NCI-H1105 (cell line): ENCODE results near the gene TANGO2.
A peak's percentile ranks its signal among the peaks of the same experiment; 100 is the strongest.

Experiments
- DNase-seq: peaks from one replicate; lab custom pipeline; 2025; lab: John Stamatoyannopoulos, UW

The TANGO2 gene

GRCh38 chr22:20012741-20013331, 8.1 kb upstream of the TANGO2 start:
- DNase-seq = no peak

- no peak for DNase-seq
These were observed 7.5 kb upstream of the TANGO2 start for GRCh38 chr22:20013382-20013871.

- DNase-seq = no peak
These were observed 6.3 kb upstream of the TANGO2 start for GRCh38 chr22:20014526-20015186.

GRCh38 chr22:20015187-20015625, 5.7 kb upstream of the TANGO2 start:
- no peak for DNase-seq

- peak; percentile 20 for DNase-seq
These were observed 4.8 kb upstream of the TANGO2 start for GRCh38 chr22:20015971-20016733.

GRCh38 chr22:20016734-20017621, 3.9 kb upstream of the TANGO2 start, which contains the start of gene ARVCF:
TSS of gene ARVCF (minus strand) at chr22:20016823. CDS start at chr22:19990794, 26,029 bp downstream.
- DNase-seq = peak; percentile 79

GRCh38 chr22:20017622-20017958, 3.3 kb upstream of the TANGO2 start:
- DNase-seq = no peak

GRCh38 chr22:20018001-20018400, 2.9 kb upstream of the TANGO2 start:
- DNase-seq = no peak

GRCh38 chr22:20019661-20020532, 1.0 kb upstream of the TANGO2 start:
- DNase-seq = no peak

- no peak for DNase-seq
These were observed 579 bp downstream of the TANGO2 start for GRCh38 chr22:20021196-20022181.

GRCh38 chr22:20022231-20022977, 1.5 kb downstream of the TANGO2 start:
- DNase-seq = no peak

- no peak for DNase-seq
These were observed 2.2 kb downstream of the TANGO2 start for GRCh38 chr22:20022978-20023613.

GRCh38 chr22:20024225-20024624, 3.3 kb downstream of the TANGO2 start:
- no peak for DNase-seq

GRCh38 chr22:20024650-20025397, 3.9 kb downstream of the TANGO2 start:
- no peak for DNase-seq

- no peak for DNase-seq
These were observed 4.7 kb downstream of the TANGO2 start for GRCh38 chr22:20025401-20026203.

GRCh38 chr22:20026204-20026908, 5.4 kb downstream of the TANGO2 start:
- DNase-seq = no peak
